ENCODE results near the gene ARL2.

DNA sequence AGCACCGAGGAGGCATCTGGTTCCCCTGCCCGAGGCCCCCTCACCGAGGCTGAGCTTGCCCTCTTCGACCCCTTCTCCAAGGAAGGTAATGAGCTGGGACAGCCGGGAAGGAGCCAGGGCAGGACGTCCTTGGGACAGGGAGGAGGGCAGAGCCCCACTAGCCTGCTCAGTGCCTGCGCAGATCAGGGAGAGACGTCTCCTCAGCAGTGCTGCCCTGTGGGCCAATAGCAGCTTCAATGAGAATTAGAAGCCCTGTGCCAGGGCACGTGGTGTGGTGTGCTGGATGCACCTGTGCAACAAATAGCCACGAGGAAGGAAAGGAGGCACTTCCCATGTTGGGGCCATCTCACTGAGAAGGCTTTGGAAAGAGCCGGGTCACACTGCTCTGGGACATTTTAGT, 21.6 kb downstream of the ARL2 start:
- TF ChIP-seq SUZ12 (IDR thresholded peaks at IDR 0.05; ENCODE audit: extremely low read depth, insufficient read depth, insufficient read length) (no peak), ZNF274 (IDR thresholded peaks at IDR 0.05; ENCODE audit: low read depth, low read length) (no peak), YY1 (IDR thresholded peaks at IDR 0.05; ENCODE audit: insufficient read depth, insufficient read length) (no peak)

Data from NT2/D1 (cell line).